SU-DHL-6 (cell line): ENCODE results near the gene DNASE2B.

ENCODE experiments used
- H2AFZ ChIP-seq: fragments of 200-600 bp; sonication (generic); 2 replicates; pipeline ENCODE4 v1.6.1; 2014; ENCODE audit warnings: low read depth, mild to moderate bottlenecking, moderate library complexity, mixed read lengths, antibody characterized with exemption, low read length; ENCODE audit not compliant: severe bottlenecking
- H3F3A ChIP-seq: fragments of 200-600 bp; shearing (Covaris generic); 2 replicates; pipeline ENCODE4 v1.6.0; 2016; ENCODE audit warnings: antibody characterized with exemption, mild to moderate bottlenecking; ENCODE audit not compliant: insufficient read depth
- H3K27ac ChIP-seq: fragments of 200-600 bp; sonication (generic); 2 replicates; pipeline ENCODE4 v1.5.1; 2016; ENCODE audit warnings: low read depth, mild to moderate bottlenecking, low read length, moderate library complexity, mixed read lengths
- H3K27me3 ChIP-seq: fragments of 200-600 bp; sonication (generic), shearing (Covaris generic); 2 replicates; pipeline ENCODE4 v1.6.0; 2014; ENCODE audit warnings: mild to moderate bottlenecking, low read length
- H3K36me3 ChIP-seq: fragments of 200-600 bp; sonication (generic); 2 replicates; pipeline ENCODE4 v1.6.1; 2014; ENCODE audit warnings: mild to moderate bottlenecking, low read length, mixed read lengths
- H3K4me2 ChIP-seq: fragments of 300-600, 200-600 bp; shearing (Covaris generic), sonication (generic); 2 replicates; pipeline ENCODE4 v1.6.0; 2014; ENCODE audit warnings: low read length, low read depth, mild to moderate bottlenecking; ENCODE audit not compliant: poor library complexity, severe bottlenecking
- H3K4me3 ChIP-seq: fragments of 200-600 bp; sonication (generic); 2 replicates; pipeline ENCODE4 v1.5.1; 2014; ENCODE audit warnings: antibody characterized with exemption, low read length, mild to moderate bottlenecking, mixed read lengths; ENCODE audit not compliant: insufficient read depth, poor library complexity, severe bottlenecking
- H3K79me2 ChIP-seq: fragments of 200-600 bp; sonication (generic); 2 replicates; pipeline ENCODE4 v1.6.1; 2014; ENCODE audit warnings: mild to moderate bottlenecking, low read length, moderate library complexity; ENCODE audit not compliant: insufficient read depth
- H3K9ac ChIP-seq: fragments of 200-600 bp; sonication (generic); 2 replicates; pipeline ENCODE4 v1.7.0; 2014; ENCODE audit warnings: mild to moderate bottlenecking, low read length
- H3K9me2 ChIP-seq: fragments of 200-600 bp; sonication (generic); replicated peaks from 2 replicates; pipeline ENCODE4 v1.6.1; 2014; ENCODE audit warnings: low read length; ENCODE audit not compliant: insufficient read depth
- H3K9me3 ChIP-seq: fragments of 200-600 bp; sonication (generic); 2 replicates; pipeline ENCODE4 v1.6.1; 2014; ENCODE audit warnings: low read length, mixed read lengths; ENCODE audit not compliant: insufficient read depth
- H4K20me1 ChIP-seq: fragments of 200-600 bp; sonication (generic); 2 replicates; pipeline ENCODE4 v1.6.1; 2014; ENCODE audit warnings: low read depth, mild to moderate bottlenecking, antibody characterized with exemption, low read length, moderate library complexity, mixed read lengths
- EZH2phosphoT487 ChIP-seq: fragments of 200-600 bp; sonication (generic), shearing (Covaris generic); conservative IDR thresholded peaks from 2 replicates; pipeline ENCODE4 v1.6.1; 2018; ENCODE audit warnings: mild to moderate bottlenecking, antibody characterized with exemption, low read length, moderate library complexity, mixed read lengths
- TF ChIP-seq, protein P1 (sequence below): fragments of 200-600 bp; sonication (generic); IDR thresholded peaks from one replicate; pipeline ENCODE4 v1.5.1; 2017; ENCODE audit warnings: antibody characterized with exemption, mild to moderate bottlenecking, low read length, moderate library complexity; ENCODE audit not compliant: insufficient read depth, poor library complexity, severe bottlenecking

Gene DNASE2B

GRCh38 chr1:84452436-84452835 lies 54.2 kb downstream of the DNASE2B start:
- H3K79me2 ChIP-seq: no peaks in the 10 kb centered on the region

GRCh38 chr1:84462118-84462517 lies 63.8 kb downstream of the DNASE2B start:
- H3K36me3 ChIP-seq: no peaks in the 10 kb centered on the region
- no peak overlapping the region for H2AFZ ChIP-seq
- H3K4me2 ChIP-seq: no peak overlapping the region
- H3K27me3 ChIP-seq: no peaks in the 10 kb centered on the region
- no peaks in the 10 kb centered on the region for H3F3A ChIP-seq
- H3K9ac ChIP-seq: no peak overlapping the region
- no peak overlapping the region for H3K27ac ChIP-seq
- no peaks in the 10 kb centered on the region for H3K79me2 ChIP-seq
- H3K4me3 ChIP-seq: no peak overlapping the region
- H3K9me3 ChIP-seq: no peaks in the 10 kb centered on the region
- H3K9me2 ChIP-seq: no peaks in the 10 kb centered on the region
- no peak for TF ChIP-seq EZH2phosphoT487
- TF ChIP-seq, protein P1, sequence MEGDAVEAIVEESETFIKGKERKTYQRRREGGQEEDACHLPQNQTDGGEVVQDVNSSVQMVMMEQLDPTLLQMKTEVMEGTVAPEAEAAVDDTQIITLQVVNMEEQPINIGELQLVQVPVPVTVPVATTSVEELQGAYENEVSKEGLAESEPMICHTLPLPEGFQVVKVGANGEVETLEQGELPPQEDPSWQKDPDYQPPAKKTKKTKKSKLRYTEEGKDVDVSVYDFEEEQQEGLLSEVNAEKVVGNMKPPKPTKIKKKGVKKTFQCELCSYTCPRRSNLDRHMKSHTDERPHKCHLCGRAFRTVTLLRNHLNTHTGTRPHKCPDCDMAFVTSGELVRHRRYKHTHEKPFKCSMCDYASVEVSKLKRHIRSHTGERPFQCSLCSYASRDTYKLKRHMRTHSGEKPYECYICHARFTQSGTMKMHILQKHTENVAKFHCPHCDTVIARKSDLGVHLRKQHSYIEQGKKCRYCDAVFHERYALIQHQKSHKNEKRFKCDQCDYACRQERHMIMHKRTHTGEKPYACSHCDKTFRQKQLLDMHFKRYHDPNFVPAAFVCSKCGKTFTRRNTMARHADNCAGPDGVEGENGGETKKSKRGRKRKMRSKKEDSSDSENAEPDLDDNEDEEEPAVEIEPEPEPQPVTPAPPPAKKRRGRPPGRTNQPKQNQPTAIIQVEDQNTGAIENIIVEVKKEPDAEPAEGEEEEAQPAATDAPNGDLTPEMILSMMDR: no peak
- no peaks in the 10 kb centered on the region for H4K20me1 ChIP-seq

More at GRCh38 chr1:84452436-84452835, 54.2 kb downstream of the DNASE2B start:
- H3K36me3 ChIP-seq: no peaks in the 10 kb centered on the region
- no peak overlapping the region for H2AFZ ChIP-seq
- no peak for TF ChIP-seq EZH2phosphoT487
- TF ChIP-seq, protein P1: no peak
- no peak overlapping the region for H3K4me3 ChIP-seq
- H3K27ac ChIP-seq: no peak overlapping the region
- no peaks in the 10 kb centered on the region for H4K20me1 ChIP-seq
- no peak overlapping the region for H3K4me2 ChIP-seq
- no peak overlapping the region for H3K9ac ChIP-seq
- H3K9me2 ChIP-seq: no peaks in the 10 kb centered on the region
- no peaks in the 10 kb centered on the region for H3K9me3 ChIP-seq
- no peaks in the 10 kb centered on the region for H3F3A ChIP-seq
- H3K27me3 ChIP-seq: 0 out of 2 replicates have a peak, but pooled peaks cover 3% of the 10 kb centered on the region
